ENCODE measurements around the gene KRT78. TPM values are rescaled to one million over a fixed set of nuclear protein-coding genes. Genes with fewer than 3 reads are reported as not detected.
A peak's percentile ranks its signal among the peaks of the same experiment; 100 is the strongest.

The KRT78 gene
- polyA plus RNA-seq, 6 donors from 2014 or later, result not detected

DNA sequence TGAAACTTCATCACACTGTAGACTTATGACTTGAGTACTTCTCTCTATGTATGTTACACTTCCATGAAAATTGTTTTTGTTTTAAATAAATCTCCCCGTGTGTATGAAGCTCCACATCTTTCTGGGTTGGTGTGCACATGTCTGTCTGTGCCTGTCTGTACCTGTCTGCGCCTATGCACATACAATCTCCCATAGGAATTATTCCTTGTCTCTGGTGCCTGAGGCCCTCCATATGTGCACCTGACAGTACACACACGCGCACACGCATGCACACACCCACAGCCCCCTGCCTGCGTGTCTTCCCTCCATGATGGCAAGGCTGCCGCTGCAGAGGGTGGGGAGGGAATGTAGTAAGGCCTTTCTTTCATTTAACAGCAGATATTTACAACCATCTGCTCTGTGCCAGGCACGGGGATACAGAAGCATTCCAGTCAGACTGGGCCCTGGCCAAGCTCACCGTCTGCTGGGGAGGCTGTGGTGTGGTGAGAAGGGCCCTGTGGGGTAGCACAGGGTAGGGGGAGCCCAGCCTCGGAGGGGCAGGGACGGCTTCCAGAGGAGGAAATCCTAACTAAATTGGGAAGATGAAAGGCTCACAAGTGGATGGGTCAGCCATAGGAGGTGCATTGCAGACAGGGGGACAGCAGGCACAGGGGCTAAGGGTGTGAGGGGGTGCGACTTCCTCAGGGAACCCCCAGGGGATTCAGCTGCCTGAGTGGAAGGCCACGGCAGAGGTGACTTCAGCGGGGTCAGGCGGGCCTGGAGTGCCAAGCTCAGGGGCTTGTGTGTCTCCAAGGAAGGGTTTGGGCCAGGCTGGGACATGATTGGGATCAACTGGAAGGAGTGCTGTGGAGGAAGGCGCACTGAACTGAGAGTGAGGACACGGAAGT lies 30.0 kb upstream of the KRT78 start:
- ATAC-seq (ENCODE audit: low read depth in 2 of 2) (no peak), DNase-seq (no peak)
- Mint-ChIP-seq H3K27ac (peak overlapping the region in 2 of 6 donors; percentile 52 to 84), H3K36me3 (no peaks in the 10 kb centered on the region), H3K9me3 (no peaks in the 10 kb centered on the region), H3K4me1 (peaks cover 18 to 22% (median 22%) of the 10 kb centered on the region in 3 donors), H3K27me3 (peaks cover 21 to 66% (median 46%) of the 10 kb centered on the region in 3 donors), H3K4me3 (peak overlapping the region in 3 of 8 donors; percentile 68 to 72 (median 70))

DNA sequence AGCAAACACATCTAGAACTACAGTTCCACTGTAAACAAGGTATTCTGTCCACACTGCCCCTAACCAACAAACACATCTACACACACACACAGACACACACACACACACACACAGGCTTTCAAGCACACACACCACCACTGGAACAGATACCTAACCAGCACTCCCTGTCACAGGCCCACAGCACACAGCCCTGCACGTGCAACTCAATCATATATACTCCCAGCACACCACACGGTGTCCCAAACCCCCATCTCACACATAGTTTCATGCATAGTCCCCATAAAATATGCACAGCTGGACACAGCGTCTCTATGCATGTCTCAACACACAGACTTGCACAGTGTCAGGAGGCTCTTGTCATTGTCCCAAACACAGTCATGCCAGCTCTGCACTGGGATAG lies 28.4 kb upstream of the KRT78 start:
- H3K27ac Mint-ChIP-seq, result no peak overlapping the region
- ATAC-seq (ENCODE audit: low read depth in 2 of 2) (no peak), DNase-seq (no peak)
- H3K36me3 Mint-ChIP-seq, result no peaks in the 10 kb centered on the region
- peaks cover 24 to 29% (median 28%) of the 10 kb centered on the region in 3 donors for H3K4me1 Mint-ChIP-seq
- no peaks in the 10 kb centered on the region for H3K9me3 Mint-ChIP-seq
- peaks cover 29 to 81% (median 54%) of the 10 kb centered on the region in 3 donors for H3K27me3 Mint-ChIP-seq
- H3K4me3 Mint-ChIP-seq, result peak overlapping the region in 2 of 8 donors; percentile 12 to 22

DNA sequence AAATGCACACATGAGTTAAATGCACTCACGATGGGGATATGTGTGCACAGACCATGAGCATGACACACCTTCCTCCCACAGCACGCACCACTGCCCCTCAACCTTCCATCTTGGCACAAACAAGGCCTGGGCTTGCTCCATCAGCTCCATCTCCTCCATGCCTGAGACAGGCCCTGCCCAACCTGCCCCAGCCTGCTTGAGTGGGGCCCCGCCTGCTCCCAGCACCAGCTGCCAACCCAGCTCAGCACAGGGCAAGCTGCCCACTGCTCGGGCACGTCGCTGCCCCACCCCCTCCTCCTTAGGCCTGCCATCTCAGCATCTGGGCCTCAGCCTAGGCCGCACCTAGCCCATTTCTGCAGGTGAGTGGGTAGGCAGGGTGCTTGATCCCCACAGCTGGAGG lies 27.6 kb upstream of the KRT78 start:
- Mint-ChIP-seq H3K4me1 (peaks cover 24 to 29% (median 28%) of the 10 kb centered on the region in 3 donors), H3K27ac (no peak overlapping the region)

DNA sequence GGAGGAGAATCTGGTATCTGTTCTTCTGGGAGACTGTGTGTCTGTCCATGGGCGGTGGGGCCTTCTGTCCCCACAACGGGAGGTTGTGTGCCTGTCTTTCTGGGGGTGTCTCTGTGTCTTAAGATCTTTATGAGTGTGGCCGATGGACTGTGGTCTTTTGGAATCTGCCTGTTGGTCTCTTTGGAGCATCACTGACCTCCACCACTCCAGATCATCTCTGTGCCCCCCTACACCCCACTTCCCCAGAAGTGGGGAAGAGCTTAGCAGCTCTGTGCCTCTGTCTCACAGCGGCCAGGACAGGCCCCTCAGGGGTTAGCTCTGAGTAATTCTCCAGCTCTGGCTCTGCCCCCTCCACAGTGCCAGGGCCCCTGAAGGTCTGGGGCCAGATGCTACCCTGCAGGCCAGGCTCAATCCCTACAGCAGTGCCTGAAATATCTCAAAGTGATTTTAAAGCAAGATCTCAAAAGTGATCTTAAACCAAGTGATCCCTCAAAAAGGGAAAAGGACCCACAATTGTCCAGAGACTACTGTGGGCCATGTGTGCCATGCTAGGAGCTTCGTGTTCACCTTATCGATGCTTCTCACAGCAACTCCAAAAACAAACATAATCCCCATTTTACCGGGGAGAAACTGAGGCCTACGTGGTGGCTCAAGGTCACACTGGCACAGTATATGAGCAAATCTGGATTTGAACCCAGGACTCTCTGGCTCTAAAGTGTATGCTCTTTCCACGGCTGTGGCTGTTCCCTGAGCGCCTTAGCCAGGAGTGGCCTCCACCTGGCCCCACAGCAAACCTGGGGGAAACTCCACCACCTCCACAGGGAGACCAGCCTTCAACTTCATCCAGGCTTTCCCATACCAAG lies 26.0 kb upstream of the KRT78 start:
- Mint-ChIP-seq H3K27ac (peak overlapping the region in 4 of 6 donors; percentile 41 to 75 (median 61)), H3K4me1 (peaks cover 26 to 38% (median 30%) of the 10 kb centered on the region in 3 donors)

More for the DNA sequence above, 27.6 kb upstream of the KRT78 start:
- DNase-seq, result no peak
- no peaks in the 10 kb centered on the region for H3K36me3 Mint-ChIP-seq
- H3K27me3 Mint-ChIP-seq, result peaks cover 29 to 79% (median 50%) of the 10 kb centered on the region in 3 donors
- no peak for ATAC-seq (ENCODE audit: low read depth in 2 of 2)
- H3K4me3 Mint-ChIP-seq, result peak overlapping the region in 2 of 8 donors; percentile 22 to 81
- no peaks in the 10 kb centered on the region for H3K9me3 Mint-ChIP-seq

GRCh38 chr12:52873832-52874572 lies 25.2 kb upstream of the KRT78 start:
- H3K36me3 Mint-ChIP-seq, result no peaks in the 10 kb centered on the region
- H3K4me1 Mint-ChIP-seq, result peaks cover 28 to 33% (median 28%) of the 10 kb centered on the region in 3 donors
- ATAC-seq (ENCODE audit: low read depth in 2 of 2) (peak; percentile 66 to 68), DNase-seq (peak; percentile 21)
- peak overlapping the region; percentile 74 to 92 (median 90) for H3K4me3 Mint-ChIP-seq
- H3K27ac Mint-ChIP-seq, result peak overlapping the region in 4 of 6 donors; percentile 33 to 86 (median 66)
- H3K9me3 Mint-ChIP-seq, result no peaks in the 10 kb centered on the region
- peaks cover 20 to 56% (median 36%) of the 10 kb centered on the region in 3 donors for H3K27me3 Mint-ChIP-seq

More for the DNA sequence above, 26.0 kb upstream of the KRT78 start:
- Mint-ChIP-seq H3K36me3 (no peaks in the 10 kb centered on the region), H3K4me3 (peak overlapping the region; percentile 74 to 90 (median 86)), H3K27me3 (peaks cover 24 to 63% (median 40%) of the 10 kb centered on the region in 3 donors), H3K9me3 (no peaks in the 10 kb centered on the region)
- DNase-seq (no peak), ATAC-seq (ENCODE audit: low read depth in 2 of 2) (no peak)

GRCh38 chr12:52873513-52873831 lies 24.7 kb upstream of the KRT78 start:
- peak overlapping the region in 4 of 6 donors; percentile 19 to 86 (median 46) for H3K27ac Mint-ChIP-seq
- peak overlapping the region; percentile 74 to 92 (median 89) for H3K4me3 Mint-ChIP-seq
- H3K36me3 Mint-ChIP-seq, result no peaks in the 10 kb centered on the region
- H3K4me1 Mint-ChIP-seq, result peaks cover 24 to 33% (median 27%) of the 10 kb centered on the region in 3 donors
- H3K9me3 Mint-ChIP-seq, result no peaks in the 10 kb centered on the region
- DNase-seq (no peak), ATAC-seq (ENCODE audit: low read depth in 2 of 2) (no peak)
- H3K27me3 Mint-ChIP-seq, result peaks cover 19 to 51% (median 31%) of the 10 kb centered on the region in 3 donors

- peak overlapping the region in 2 of 6 donors; percentile 33 to 74 for H3K27ac Mint-ChIP-seq
- H3K4me1 Mint-ChIP-seq, result peaks cover 25 to 34% (median 28%) of the 10 kb centered on the region in 3 donors
- DNase-seq, result no peak
- no peaks in the 10 kb centered on the region for H3K9me3 Mint-ChIP-seq
- no peak for ATAC-seq (ENCODE audit: low read depth in 2 of 2)
- peak overlapping the region; percentile 14 to 92 (median 79) for H3K4me3 Mint-ChIP-seq
- H3K27me3 Mint-ChIP-seq, result peaks cover 19 to 49% (median 29%) of the 10 kb centered on the region in 3 donors
- no peaks in the 10 kb centered on the region for H3K36me3 Mint-ChIP-seq
Observed at GRCh38 chr12:52872644-52873389, 24.0 kb upstream of the KRT78 start.

- Mint-ChIP-seq H3K27ac (peak overlapping the region in 1 of 6 donors; percentile 58), H3K4me3 (peak overlapping the region in 1 of 8 donors; percentile 21), H3K4me1 (peaks cover 35 to 46% (median 38%) of the 10 kb centered on the region in 3 donors), H3K36me3 (no peaks in the 10 kb centered on the region), H3K27me3 (peaks cover 14 to 43% (median 29%) of the 10 kb centered on the region in 3 donors), H3K9me3 (no peaks in the 10 kb centered on the region)
- DNase-seq (no peak), ATAC-seq (ENCODE audit: low read depth in 2 of 2) (no peak)
Observed at GRCh38 chr12:52871291-52872039, 22.7 kb upstream of the KRT78 start.

GRCh38 chr12:52870361-52871290 lies 21.8 kb upstream of the KRT78 start:
- Mint-ChIP-seq H3K27me3 (peaks cover 9 to 35% (median 20%) of the 10 kb centered on the region in 3 donors), H3K27ac (peak overlapping the region in 2 of 6 donors; percentile 24 to 36), H3K4me1 (peaks cover 32 to 46% (median 38%) of the 10 kb centered on the region in 3 donors), H3K4me3 (peak overlapping the region in 1 of 8 donors; percentile 43), H3K9me3 (no peaks in the 10 kb centered on the region), H3K36me3 (no peaks in the 10 kb centered on the region)
- DNase-seq (peak; percentile 34), ATAC-seq (ENCODE audit: low read depth in 2 of 2) (peak; percentile 60 to 71)

- H3K4me3 Mint-ChIP-seq, result peak overlapping the region in 5 of 8 donors; percentile 22 to 63 (median 42)
- ATAC-seq (ENCODE audit: low read depth in 2 of 2), result peak; percentile 26 to 32
Observed at GRCh38 chr12:52867642-52868041, 18.8 kb upstream of the KRT78 start.

GRCh38 chr12:52867152-52867551 lies 18.4 kb upstream of the KRT78 start:
- Mint-ChIP-seq H3K4me1 (peaks cover 16 to 28% (median 23%) of the 10 kb centered on the region in 3 donors), H3K36me3 (no peaks in the 10 kb centered on the region), H3K4me3 (peak overlapping the region in 2 of 8 donors; percentile 42 to 50), H3K9me3 (no peaks in the 10 kb centered on the region), H3K27ac (peak overlapping the region in 1 of 6 donors; percentile 29), H3K27me3 (peaks cover 4 to 5% (median 4%) of the 10 kb centered on the region in 3 donors)
- no peak for DNase-seq
- ATAC-seq (ENCODE audit: low read depth in 2 of 2), result no peak

More at GRCh38 chr12:52867642-52868041, 18.8 kb upstream of the KRT78 start:
- no peaks in the 10 kb centered on the region for H3K9me3 Mint-ChIP-seq
- peaks cover 16 to 28% (median 23%) of the 10 kb centered on the region in 3 donors for H3K4me1 Mint-ChIP-seq
- H3K27me3 Mint-ChIP-seq, result peaks cover 2 to 10% (median 4%) of the 10 kb centered on the region in 3 donors
- no peak for DNase-seq
- H3K27ac Mint-ChIP-seq, result no peak overlapping the region
- H3K36me3 Mint-ChIP-seq, result no peaks in the 10 kb centered on the region

Measured in naive B cell (primary cell).